ENCODE measurements around the gene MEOX1.

DNA sequence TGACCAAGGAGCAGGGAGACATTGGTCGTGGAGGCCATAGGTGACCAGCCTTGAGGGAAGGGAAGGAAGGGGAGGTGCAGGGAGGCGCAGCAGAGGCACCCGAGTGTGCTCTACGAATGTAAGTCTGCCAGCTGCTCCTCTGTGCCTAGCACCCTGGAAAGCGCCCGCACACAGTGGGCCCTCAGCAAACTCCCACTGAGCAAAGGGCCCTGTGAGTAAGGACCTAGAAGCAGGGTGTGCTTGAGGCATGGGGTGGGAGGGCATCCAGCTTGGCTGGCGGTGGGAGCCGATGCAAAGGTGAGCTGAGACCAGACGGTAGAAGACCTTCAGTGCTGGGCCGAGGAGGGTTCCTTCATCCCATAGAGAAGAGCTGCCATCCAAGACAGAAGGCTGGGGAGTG, 36.2 kb upstream of the MEOX1 start:
- TF ChIP-seq CTCF (IDR thresholded peaks at IDR 0.05) (no peak), POLR2A (IDR thresholded peaks at IDR 0.05) (no peak)

Data from prostate gland (tissue), 2 donors.